HG03103 (cell line): ENCODE results near the gene GREM2.

Experiments
- ATAC-seq: cut with Tn5 transposase; IDR thresholded peaks from one replicate; pipeline ENCODE4 v1.9.1; 2021; ENCODE audit warnings: low read depth; ENCODE audit not compliant: unreplicated experiment

The GREM2 gene

DNA sequence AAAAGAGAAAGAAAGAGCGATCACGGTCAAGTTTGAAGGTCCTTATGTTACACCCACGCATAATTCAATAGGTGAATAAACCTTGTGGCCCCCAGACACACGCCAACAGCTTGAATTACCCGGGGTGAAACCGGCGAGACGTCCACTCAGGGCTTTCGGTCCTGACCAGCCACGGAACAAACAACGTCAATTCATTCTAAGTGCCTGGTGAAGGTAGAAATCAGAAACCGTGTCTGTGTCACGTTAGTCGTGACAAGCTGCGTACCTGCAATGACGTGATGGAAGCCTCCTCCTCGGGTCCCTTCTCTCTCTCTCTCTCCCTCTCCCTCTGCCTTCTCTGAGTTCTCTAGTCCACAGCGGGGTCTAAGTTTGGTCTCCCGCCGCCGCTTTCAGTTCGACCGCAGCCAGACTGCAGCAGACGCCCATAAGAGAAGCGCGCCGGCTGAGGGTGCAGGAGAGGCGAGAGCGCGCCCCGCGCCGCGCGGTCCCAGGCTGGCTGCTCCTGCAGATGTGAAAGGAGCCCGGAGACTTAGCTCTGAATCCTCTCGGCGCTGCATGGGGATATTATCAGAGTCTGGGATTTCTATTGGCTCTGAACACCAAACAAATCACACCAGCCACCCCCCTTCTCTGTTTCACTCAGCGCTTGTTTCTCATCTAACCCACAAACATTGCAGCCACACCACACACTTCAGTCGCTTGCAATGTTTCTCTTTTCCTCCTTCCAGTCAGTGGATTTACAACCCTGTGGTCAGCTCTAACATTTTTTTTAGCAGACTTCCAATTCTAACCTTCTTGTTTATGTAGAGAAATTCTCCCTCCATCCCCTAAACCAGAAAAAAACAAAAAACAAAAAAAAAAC lies at the start of gene GREM2:
GREM2 (minus strand) TSS at position 537 of the 862 bp plus-strand sequence. CDS start 118,680 bp downstream, outside the sequence.
- ATAC-seq, result peak; percentile 85

- ATAC-seq, result no peak
Observed at GRCh38 chr1:240658312-240658960, 46.5 kb upstream of the GREM2 start.

GRCh38 chr1:240656531-240656930 lies 44.6 kb upstream of the GREM2 start:
- no peak for ATAC-seq

DNA sequence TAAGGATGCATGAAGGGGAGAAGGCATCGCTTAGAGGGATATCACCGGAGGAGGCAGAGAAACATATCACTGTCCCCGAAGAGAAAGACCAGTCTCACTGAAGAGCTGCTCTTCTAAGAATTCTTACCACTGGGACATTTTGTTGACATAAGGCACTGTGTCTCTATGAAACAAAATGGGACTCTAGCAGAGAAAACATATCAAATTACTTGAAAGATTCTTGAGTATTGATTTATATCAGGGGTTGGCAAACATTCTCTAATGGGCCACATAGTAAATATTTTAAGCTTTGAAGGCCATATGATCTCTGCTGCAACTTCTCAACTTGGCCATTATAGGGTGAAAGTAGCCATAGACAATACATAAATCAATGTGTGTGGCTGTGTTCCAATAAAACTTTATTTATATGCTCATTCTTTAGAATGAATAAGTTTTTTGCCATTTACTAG lies 41.0 kb upstream of the GREM2 start:
- ATAC-seq, result no peak

DNA sequence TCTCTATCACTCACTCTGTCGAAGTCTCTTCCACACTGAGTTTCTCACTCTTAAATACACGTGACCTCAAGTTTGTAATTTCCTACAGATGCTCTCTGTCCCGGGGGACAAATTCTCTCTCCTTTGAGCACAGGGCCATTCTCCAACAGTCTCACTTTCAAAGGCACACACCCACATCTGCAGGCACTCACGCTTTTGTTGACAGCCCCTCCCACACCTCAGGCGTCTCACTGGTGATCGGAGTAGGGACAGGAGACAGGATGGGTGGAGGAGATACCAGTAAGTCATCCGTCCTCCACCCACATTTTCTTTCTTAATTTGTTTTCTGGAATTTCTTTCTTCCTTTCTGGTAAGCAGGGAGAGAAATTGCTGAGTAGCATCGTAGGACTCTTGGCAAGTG lies 40.6 kb upstream of the GREM2 start:
- no peak for ATAC-seq

DNA sequence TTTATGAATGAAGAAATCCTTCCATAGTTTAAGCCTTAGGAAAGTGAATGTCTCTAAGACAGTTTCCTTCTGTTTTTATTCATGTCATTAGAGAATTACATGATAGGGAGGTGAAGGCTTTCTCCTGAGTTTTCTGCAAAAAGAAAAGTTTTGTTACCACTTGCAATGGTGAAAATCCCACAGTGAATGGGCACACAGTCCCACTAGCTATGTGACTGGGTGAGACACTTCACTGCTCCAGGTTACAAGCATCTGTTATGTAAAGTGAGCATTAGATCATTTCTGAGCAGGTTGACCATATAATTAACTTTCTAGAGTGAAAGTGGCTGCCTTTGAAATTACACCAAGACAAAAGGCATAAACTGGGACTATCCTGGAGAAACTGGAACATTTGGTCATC lies 38.9 kb upstream of the GREM2 start:
- ATAC-seq, result no peak

DNA sequence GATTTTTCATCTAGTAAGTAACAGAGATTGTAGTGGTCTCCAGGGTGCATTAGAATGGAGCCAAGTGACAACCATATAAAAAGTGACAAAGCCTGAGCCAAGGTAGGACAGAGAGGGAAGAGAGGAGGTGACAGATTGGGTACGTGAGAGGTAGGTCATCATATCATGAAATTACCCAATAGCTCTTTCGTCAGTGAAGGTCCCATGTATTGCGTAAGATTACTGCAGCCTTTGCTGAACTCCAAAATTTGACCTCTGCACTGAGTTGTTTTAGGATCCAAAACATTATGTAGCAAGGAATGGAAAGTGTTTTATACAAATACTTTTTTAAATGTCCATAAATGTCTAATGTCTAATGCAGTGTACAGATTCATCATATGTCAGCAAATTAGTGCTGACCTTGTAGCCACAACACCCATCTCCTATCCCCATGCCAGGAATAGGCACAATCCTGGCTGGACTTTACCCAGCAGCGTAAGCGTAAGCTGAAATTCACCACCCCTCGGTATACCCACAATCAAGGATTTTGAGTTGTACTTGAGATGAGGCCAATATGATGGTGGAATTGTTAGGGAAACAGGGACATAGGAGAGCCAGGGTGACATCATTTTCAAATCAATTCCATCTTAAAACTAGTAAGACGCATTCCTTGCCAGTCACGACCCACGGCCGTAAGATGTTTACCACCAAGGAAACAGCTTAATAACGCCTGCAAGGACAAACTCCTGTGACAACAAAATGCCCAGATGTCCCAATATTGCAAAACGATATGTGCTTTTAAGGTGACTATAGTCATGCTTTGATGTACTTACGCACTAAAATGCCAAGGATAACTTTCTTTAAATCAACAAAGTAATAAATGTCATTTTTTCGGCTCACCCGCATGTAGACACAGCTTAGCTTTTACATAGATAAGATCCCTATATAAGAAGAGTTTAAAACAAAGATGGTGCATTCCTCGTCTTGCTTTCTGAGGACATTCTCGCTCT lies 38.1 kb upstream of the GREM2 start:
- no peak for ATAC-seq

DNA sequence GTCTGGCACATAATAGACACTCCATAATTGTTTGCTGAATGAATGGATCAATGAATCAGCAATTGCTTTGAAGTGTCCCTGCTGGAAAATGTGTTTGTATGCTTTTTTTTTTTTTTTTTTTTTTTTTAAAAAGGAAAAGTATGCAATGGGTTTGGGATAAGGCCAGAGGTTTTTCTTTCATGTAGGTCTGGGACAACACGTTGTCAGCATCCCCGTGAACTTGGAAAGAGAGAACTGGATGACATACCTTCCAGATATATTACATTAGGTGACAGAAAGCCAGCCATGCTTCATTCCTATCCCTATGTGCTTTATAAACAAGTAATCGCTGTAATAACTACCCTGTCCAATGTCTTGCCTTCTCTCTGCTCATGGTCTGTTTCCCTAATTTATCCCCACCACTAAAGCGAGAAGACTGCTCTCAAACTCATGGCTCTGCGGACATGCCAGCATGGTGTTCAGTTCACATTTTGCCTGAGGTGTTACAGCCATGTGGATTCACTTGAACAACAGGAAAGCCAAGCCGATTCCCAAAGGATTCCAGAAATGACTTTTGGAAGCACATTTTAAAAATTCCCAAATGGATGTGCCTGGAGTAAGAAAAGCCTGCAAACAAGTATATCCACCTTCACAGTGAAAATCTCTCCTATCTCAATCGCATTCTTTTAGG lies 34.8 kb upstream of the GREM2 start:
- no peak for ATAC-seq

GRCh38 chr1:240644732-240645131 lies 32.8 kb upstream of the GREM2 start:
- ATAC-seq, result no peak

DNA sequence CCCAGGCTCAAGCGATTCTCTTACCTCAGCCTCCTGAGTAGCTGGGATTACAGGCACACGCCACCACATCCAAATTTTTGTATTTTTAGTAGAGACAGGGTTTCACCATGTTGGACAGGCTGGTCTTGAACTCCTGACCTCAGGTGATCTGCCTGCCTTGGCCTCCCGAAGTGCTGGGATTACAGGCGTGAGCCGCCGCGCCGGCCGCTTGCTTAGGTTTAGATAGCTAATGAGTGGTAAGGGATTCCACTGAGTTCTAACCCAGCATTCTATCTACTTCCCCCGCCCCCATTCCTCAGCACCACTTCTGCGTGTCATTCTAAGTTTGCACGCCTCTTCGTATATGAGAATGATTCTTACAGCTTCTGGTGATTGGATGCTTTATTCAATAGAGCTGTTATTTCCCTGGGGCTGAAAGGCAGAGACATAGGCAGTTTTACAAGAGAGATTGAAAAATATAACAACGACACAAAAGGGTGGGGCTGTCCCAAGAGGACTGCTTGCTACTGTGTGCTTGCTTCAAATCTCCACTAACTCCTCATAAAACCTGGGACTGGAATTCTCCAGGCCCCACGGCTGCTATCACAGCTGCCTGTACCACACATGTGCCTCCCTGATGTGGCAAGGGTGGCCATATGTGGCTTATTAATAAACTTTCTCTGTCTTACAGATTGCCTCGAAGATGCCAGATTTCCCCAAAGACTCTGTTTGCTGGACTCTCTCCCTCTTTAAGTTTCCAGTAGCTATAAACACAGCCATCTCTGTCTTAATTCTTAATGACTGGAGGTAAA lies 23.7 kb upstream of the GREM2 start:
- no peak for ATAC-seq

DNA sequence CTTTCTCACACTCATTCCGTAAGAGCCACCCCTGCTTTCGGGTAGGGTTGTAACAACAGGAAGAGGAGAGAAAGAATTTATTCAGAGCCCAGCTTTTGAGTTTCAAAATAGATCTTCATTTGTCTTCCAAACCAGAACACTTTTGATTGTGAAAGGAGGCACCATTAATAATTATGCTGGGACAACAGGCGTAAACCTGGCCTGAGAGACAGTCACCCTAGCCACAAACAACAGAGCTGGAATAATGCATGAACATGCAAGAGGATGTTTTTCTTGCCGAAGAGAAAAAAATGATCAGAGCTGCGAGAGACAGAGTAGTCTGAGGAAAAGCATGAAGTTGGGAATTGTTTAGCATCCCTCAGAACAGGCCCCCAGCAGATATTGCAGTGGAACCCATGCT lies 18.5 kb upstream of the GREM2 start:
- no peak for ATAC-seq

- no peak for ATAC-seq
Observed at GRCh38 chr1:240621249-240621648, 9.3 kb upstream of the GREM2 start.

DNA sequence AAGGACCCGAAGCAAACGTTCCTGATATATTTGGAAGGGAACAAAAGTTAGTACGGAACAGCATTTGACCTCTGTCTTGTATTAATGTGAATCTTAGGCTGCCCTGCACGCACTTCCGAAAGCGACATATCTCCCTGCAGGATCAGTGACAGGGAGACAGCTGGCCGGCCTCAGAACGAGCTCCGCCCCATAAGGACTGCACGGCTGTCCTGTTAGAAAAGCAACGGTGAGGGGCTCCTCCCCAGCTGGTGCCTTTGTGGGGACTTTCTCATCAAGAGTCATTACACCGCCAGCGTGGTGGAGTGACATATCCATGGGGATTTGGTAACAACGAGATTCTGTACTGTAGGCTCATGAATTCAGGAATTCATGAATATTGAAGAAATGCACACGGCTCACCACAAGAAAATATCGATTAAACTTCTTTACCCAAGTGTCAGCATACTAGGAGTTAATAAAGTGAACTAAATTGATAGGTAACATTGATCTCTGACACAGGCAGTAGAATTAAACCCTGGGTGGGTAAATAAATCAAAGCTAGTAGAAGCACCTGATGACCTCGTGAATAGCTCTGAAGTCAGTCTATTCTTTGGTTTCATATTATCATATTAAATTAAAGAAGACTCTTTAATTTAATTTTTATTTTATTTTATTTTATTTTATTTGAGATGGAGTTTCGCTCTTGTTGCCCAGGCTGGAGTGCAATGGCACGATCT lies 8.1 kb upstream of the GREM2 start:
- ATAC-seq, result no peak

- no peak for ATAC-seq
Observed at GRCh38 chr1:240619357-240619756, 7.4 kb upstream of the GREM2 start.

GRCh38 chr1:240618946-240619345 lies 7.0 kb upstream of the GREM2 start:
- ATAC-seq, result no peak

DNA sequence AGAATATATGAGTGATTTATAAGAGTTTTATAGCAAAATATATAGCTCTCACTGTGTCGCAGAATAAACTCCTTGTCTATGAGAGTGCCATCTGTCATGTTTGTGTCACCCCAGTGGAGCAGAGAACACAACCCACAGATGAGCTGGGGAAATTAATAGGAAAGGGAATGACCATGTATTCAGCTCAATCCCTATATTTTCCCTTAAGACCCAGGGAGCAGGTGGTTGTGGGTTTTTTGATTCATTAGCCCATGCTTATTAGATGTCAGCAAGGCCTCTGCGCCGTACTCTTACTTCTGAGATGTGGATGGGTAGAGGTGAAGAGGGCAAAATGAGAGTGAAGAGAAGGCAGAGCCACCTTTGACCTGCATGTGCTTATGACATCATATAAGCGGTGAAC lies 4.1 kb upstream of the GREM2 start:
- ATAC-seq, result no peak

- ATAC-seq, result no peak
Observed at GRCh38 chr1:240613356-240614142, 1.6 kb upstream of the GREM2 start.

DNA sequence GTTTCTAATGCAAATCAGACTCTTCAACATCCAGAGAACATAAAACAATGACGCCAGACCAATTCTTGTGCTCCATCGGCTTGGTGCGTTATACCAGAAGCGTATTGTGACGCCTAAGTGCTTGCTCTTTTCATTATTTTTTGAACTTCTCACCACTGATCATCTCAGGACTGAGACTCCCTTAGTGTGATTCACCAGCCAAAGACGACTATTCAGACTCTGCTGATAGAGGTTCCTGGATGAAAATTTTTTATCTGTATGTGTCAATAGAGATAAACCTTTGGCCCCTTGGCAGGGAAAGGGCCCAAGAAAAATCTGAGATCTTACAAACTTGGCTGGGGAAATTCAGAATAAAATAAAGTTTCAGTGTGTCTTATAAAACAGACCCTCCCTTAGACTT lies 856 bp upstream of the GREM2 start:
- no peak for ATAC-seq
